NCI-H1436 (cell line): ENCODE results near the gene FHOD3.

ENCODE experiments used
- DNase-seq: peaks from one replicate; lab custom pipeline; 2025; lab: John Stamatoyannopoulos, UW

Gene FHOD3

DNA sequence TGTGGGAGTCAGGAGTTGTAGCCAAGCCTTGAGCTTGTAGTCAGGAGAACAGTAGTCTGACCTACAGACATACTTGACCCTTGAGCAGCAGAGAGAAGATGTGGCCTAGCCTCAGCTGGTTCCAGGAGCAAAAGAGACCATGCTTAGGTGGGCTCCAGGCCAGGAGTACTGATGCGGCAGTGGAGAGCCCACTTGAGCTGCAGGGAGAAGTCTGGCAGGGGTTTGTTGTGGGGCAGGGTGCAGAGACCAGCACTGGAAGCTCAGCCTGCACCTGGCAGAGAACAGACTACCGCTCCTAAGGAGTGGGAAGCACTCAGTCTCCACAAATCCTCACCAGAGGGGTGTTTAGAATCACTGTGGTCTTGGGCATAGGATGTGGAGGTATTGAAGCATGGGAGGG is 333.4 kb downstream of the FHOD3 start:
- no peak for DNase-seq

GRCh38 chr18:36633961-36634412 is 336.5 kb downstream of the FHOD3 start:
- no peak for DNase-seq

- no peak for DNase-seq
These were observed 337.2 kb downstream of the FHOD3 start for GRCh38 chr18:36634573-36635216.

DNA sequence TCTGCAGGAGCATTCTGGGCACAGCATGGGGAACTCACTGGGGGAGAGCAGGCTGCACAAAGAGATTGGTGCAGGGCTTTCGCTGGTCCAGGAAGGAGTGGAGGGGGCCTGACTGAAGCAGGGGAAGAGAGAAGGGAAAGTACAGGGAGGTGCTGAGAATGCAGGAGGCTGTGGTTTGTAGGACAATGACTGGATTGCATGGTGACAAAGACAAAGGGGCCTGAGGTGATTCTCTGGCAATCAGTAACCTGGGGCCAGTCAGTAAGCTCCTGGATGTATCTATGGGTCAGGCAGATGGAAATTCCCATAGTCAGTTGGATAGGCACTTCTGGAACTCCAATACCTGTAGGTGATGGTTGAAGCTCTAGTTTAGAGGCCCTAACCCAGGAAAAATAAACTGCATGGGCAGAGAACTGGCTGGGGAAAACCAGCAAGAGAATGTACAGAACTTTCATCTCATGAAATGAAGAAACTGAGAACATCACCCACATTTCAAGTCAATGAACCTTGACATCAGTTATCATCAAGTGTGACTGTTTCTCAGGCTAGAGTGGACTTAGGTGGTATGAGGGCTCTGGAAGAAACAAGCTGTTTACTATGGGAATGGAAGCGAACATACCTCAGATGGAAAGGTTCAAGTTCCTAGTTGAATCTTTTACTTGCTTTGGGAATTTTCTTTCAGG is 338.0 kb downstream of the FHOD3 start:
- DNase-seq: no peak

DNA sequence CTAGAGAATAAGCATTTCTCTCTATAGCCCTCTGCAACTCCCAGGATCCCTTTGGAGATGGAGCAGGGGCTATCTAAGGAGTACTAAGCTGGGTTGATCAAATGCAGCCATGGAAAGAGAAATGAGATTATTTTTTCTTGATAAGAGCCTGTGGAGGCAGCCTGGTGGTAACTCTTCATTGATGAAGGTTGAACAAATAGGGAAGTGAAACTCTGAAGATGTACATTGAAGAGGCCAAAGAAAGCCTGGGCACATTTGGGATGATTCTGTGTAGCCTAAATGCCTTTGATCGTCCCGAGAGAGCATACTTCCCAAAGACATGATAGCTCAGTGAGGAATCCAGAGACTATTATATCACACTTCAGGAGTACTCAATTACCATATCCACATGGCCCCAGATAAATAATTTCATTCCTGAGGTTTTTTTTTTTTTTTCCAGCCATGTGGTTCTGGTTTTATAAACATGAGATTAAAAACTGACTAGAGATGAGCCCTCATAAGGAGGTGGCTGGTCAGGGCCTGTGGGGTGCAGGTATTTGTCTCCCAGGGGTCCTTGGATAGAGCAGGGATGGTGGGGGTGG is 338.8 kb downstream of the FHOD3 start:
- DNase-seq: no peak

DNA sequence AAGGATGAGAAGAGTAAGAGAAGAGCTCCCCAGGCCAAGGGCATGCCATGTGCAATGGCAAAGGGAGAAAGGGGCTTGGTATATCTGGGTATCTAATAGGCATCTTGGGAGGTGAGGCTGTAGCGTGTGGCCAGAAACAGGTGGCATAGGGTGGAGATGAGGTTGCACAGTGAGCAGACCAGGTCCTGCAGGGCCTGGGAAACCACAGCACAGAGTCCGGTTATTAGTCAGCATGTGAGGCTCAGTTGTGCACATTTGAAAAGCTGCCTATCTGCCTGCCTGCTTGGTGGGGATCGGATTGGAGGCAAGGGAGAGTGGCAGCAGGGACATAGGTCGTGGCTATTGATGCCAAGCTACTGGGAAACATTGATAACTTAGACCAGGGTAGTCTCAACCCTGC is 340.7 kb downstream of the FHOD3 start:
- DNase-seq: no peak

GRCh38 chr18:36640021-36640952 is 342.8 kb downstream of the FHOD3 start:
- no peak for DNase-seq

DNA sequence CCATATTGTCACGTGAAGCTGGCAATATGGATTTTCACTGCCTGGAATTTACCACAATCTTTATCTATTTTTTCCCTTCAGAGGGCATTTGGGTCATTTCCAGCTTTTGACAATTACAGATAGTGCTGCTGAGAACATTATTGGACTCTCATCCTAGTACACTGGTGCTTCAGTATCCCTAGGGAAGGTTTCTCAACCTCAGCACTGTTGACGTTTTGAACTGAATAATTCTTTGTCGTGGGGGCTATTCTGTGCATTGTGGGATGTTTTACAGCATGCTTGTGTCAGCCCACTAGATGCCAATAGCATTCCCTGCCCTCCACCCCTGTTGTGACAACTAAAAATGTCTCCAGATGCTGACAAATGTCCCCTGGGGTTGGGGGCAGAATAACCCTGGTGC is 345.5 kb downstream of the FHOD3 start:
- DNase-seq: no peak

GRCh38 chr18:36648803-36649202 is 351.3 kb downstream of the FHOD3 start:
- no peak for DNase-seq

GRCh38 chr18:36649205-36649604 is 351.7 kb downstream of the FHOD3 start:
- no peak for DNase-seq

DNA sequence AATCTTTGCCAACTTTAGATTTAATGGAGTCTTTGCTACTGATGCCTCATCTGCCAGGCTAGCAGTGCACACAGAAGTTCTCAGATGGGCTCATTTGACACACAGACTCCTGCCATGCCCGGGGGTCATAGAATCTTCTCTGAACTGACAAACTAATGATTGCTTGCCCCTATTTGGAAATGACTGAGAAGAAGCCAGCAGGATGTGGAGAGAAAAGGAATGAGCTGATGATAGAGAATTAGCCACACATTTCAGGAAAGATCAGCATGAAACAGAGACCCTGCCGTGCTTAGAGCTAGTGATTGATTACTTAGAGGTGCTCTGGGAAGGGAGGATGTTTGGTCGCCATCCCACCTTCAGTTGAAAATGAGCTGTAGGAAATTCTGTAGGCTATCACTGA is 352.8 kb downstream of the FHOD3 start:
- no peak for DNase-seq

- no peak for DNase-seq
These were observed 353.4 kb downstream of the FHOD3 start for GRCh38 chr18:36650906-36651305.

GRCh38 chr18:36652503-36652902 is 355.0 kb downstream of the FHOD3 start:
- DNase-seq: no peak

GRCh38 chr18:36653141-36653869 is 355.8 kb downstream of the FHOD3 start:
- no peak for DNase-seq

DNA sequence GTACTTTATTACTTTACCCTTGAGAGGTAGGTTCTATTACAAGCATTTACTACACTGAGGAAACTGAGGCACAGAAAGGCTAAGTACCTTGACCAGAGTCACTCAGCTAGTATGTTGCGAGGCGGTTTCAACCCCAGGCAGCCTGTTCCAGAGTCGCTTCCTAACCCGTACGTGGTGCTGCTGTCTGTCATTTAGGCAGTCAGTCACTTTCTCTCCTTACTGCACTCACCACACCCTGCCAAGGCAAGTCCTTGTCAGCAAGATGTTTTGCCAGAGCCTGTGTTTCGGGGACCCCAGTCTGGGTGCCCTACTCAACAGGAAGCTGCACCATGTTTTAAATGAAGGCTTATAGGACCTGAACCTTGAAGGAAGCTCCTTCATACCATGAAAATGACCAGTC is 356.4 kb downstream of the FHOD3 start:
- no peak for DNase-seq

DNA sequence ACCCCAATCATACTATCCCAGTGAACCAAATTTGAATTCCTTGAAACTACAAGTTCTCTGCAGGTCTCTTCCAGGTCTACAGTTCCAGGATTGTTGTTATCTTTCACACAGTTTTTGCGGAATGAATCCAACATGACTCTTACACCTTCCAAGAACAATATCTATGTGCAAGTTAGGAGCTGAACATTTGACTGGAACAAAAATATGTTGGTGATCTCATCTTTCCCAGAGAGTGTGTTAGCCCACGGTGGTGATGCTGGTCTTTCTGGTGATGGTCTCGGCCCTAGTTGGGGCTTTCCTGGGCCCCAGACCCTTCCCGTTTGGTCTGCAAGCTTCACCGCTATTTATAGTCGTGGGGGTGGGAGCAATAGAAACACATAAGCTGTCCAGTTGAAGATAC is 357.6 kb downstream of the FHOD3 start:
- no peak for DNase-seq

DNA sequence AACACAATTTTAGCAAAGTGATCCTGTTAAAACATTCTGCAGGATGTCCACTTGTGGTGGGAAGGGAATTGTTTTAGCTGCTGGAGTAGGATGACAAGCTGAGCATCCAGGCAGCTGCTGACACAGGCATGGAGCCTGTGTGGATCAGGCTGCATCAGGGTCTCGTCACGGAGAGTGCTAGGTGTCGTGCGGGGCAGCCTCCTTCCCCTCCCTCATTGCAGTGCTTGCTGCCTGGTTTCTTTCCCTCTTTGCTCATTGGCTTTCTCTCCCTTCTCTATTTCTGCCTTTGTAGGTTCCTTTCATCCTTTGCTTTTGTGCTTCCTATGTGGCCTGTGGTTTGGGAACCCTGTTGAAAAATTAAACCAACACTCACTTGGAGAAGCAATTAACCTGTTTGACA is 358.4 kb downstream of the FHOD3 start:
- no peak for DNase-seq

DNA sequence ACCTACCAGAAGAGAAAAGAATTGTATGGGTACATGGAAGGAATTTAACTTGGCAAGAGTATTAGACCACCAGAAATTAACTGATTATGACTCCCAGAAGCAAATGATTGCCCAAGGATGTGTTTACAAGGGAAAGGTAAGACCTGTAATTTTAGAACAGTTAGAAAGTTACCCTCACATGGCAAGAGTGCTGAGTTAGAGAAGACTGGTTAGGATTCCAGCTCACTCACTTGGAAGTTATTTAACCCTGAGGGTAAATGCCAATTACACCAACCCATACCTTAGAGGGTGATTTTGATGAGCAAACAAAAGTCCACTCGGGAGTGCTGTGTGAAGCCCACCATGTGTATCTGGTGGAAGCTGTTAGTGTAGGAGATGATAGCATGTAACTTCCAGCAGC is 361.1 kb downstream of the FHOD3 start:
- DNase-seq: no peak

- DNase-seq: no peak
These were observed 362.8 kb downstream of the FHOD3 start for GRCh38 chr18:36660311-36660710.

GRCh38 chr18:36661999-36662398 is 364.5 kb downstream of the FHOD3 start:
- no peak for DNase-seq

DNA sequence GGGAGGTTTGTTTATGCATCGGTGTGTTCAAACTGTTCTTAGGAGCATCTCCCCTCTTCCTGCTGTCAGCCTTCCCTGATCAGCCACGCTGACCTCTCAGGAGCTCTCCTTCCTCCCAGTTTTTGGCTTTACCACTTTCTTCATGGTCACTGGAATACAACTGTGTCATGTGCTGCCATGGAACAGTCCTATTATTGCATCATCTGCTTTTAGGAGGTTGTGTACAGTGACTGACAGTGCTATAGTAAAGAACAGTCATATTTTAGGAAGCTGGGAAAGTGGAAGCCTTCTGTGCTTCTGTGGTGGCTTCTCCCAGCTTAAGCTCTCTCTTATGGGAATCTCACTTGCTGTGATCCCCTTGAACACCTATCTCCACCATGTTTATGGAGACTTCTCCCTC is 365.8 kb downstream of the FHOD3 start:
- no peak for DNase-seq

DNA sequence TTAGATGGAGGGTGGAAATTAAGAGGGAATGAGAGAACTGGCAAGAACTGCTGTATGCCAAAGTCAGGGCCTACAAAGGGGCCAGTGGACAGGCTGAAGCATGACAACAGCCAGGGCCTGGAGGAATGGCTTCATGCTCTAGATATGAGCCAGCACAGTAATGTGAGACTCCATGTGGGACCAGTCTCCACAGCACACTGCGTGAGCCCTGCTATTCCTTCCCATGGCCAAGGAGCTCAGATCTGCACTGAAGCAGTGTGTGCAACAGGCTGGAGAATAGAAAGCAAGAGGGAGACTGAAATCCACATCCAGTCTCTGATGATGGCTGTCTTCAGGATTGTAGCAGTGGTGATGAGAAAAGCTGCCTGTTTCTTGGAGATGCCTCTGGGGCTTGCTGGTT is 368.4 kb downstream of the FHOD3 start:
- DNase-seq: no peak
